ENCODE data around the gene KLHL36. TPM values are rescaled to one million over a fixed set of nuclear protein-coding genes. Genes with fewer than 3 reads are reported as not detected.
"Not testable (repeated sequence)": the region's sequence is repeated elsewhere in the genome, so short reads cannot be mapped to it uniquely, and the experiment has no call there.

KLHL36 gene
- total RNA-seq, 4 donors from 2014 or later = 52.3 to 119 (median 80.4) TPM

DNA sequence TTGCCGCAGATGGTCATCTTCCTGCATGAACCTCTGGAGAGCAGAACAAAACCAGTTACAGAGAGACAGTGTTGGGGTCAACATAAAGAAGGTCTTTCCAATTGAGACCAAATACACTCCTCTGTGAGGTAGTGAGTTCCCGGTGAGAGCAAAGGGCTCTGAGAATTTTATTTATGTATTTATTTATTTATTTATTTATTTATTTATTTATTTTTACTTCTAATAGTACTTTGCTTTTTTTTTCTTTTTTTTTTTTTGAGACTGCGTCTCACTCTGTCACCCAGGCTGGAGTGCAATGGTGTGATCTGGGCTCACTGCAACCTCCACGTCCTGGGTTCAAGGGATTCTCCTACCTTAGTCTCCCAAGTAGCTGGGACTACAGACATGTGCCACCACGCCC lies 18.3 kb upstream of the KLHL36 start:
- 85% methylated on average over 5 of the region's 5 CpGs for WGBS
- no peak overlapping the region for H3K4me3 ChIP-seq
- no peaks in the 10 kb centered on the region for H3K9me3 ChIP-seq
- intact Hi-C loops (cut with DNase I) = no loop called here
- peaks cover 3 to 13% (median 6%) of the 10 kb centered on the region in 4 donors for H3K4me1 ChIP-seq
- H3K27ac ChIP-seq (replicated peaks in 1 of 4) = no peak overlapping the region
- no peaks in the 10 kb centered on the region for H3K27me3 ChIP-seq
- no peaks in the 10 kb centered on the region for H3K36me3 ChIP-seq
- no peak for TF ChIP-seq POLR2A (IDR thresholded peaks at IDR 0.05; ENCODE audit: low read depth)
- TF ChIP-seq, protein P1, sequence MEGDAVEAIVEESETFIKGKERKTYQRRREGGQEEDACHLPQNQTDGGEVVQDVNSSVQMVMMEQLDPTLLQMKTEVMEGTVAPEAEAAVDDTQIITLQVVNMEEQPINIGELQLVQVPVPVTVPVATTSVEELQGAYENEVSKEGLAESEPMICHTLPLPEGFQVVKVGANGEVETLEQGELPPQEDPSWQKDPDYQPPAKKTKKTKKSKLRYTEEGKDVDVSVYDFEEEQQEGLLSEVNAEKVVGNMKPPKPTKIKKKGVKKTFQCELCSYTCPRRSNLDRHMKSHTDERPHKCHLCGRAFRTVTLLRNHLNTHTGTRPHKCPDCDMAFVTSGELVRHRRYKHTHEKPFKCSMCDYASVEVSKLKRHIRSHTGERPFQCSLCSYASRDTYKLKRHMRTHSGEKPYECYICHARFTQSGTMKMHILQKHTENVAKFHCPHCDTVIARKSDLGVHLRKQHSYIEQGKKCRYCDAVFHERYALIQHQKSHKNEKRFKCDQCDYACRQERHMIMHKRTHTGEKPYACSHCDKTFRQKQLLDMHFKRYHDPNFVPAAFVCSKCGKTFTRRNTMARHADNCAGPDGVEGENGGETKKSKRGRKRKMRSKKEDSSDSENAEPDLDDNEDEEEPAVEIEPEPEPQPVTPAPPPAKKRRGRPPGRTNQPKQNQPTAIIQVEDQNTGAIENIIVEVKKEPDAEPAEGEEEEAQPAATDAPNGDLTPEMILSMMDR (IDR thresholded peaks at IDR 0.05) = no peak
- TF ChIP-seq POLR2AphosphoS5 (IDR thresholded peaks at IDR 0.05) = no peak
- TF ChIP-seq EP300 (IDR thresholded peaks at IDR 0.05) = no peak
- no peak for DNase-seq (ENCODE audit: extremely low spot score)

DNA sequence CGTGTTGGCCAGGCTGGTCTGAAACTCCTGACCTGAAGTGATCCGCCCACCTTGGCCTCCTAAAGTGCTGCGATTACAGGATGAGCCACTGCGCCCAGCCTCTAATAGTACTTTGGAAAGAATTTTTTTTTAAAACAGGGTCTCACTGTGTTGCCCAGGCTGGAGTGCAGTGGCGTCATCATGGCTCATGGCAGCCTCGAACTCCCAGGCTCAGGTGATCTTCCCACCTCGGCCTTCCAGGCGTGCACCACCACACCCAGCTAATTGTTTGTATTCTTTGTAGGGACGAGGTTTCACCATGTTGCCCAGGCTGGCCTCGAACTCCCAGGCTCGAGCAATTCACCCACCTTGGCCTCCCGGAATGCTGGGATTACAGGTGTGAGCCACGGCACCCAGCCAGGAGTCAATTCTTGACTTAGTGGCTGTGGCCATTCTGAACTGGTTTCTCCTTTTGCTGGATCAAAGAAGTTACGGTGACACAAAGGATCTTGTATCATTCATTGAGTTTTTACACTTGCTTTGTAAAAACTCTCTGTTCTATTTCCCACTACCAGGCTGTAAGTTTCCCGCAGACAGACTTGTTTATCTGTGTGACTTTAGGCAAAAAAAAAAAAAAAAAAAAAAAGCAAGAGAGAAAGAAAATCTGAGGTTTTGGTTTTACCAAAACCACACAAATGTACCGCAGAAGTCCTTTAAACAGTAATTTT lies 17.7 kb upstream of the KLHL36 start:
- DNase-seq (ENCODE audit: extremely low spot score) = no peak
- TF ChIP-seq EP300 (IDR thresholded peaks at IDR 0.05) (no peak), POLR2A (IDR thresholded peaks at IDR 0.05; ENCODE audit: low read depth) (no peak), POLR2AphosphoS5 (IDR thresholded peaks at IDR 0.05) (no peak)
- TF ChIP-seq, protein P1 (IDR thresholded peaks at IDR 0.05) = no peak
- H3K27me3 ChIP-seq = no peaks in the 10 kb centered on the region
- no peak overlapping the region for H3K4me3 ChIP-seq
- H3K9me3 ChIP-seq = no peaks in the 10 kb centered on the region
- H3K27ac ChIP-seq (replicated peaks in 1 of 4) = no peak overlapping the region
- H3K4me1 ChIP-seq = peaks cover 3 to 13% (median 7%) of the 10 kb centered on the region in 4 donors
- intact Hi-C loops (cut with DNase I) = no loop called here
- no peaks in the 10 kb centered on the region for H3K36me3 ChIP-seq
- WGBS = 91% methylated on average over 16 of the region's 16 CpGs

DNA sequence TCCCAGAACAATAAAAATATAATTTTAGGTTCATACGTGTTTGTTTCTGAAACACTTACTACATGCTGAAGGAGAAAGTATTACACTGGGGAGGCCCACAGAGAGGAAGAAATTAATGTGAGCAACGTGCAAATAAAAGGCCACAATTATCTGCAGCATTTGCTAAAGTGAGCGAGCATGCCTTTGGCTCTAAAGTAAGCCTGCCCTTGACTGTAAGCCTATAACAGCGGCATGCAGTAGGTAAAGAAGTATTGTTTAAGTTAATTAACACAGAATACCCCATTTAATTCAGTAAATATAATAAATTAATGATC lies 17.2 kb upstream of the KLHL36 start:
- no peak overlapping the region for H3K4me3 ChIP-seq
- TF ChIP-seq POLR2A (IDR thresholded peaks at IDR 0.05; ENCODE audit: low read depth) = no peak
- TF ChIP-seq, protein P1 (IDR thresholded peaks at IDR 0.05) = no peak
- no peak for TF ChIP-seq EP300 (IDR thresholded peaks at IDR 0.05)
- no peak for TF ChIP-seq POLR2AphosphoS5 (IDR thresholded peaks at IDR 0.05)
- peaks cover 3 to 18% (median 9%) of the 10 kb centered on the region in 4 donors for H3K4me1 ChIP-seq
- no peaks in the 10 kb centered on the region for H3K9me3 ChIP-seq
- intact Hi-C loops (cut with DNase I) = no loop called here
- no peaks in the 10 kb centered on the region for H3K27me3 ChIP-seq
- no peak for DNase-seq (ENCODE audit: extremely low spot score)
- WGBS = 83% methylated on average over 4 of the region's 4 CpGs
- no peak overlapping the region for H3K27ac ChIP-seq (replicated peaks in 1 of 4)
- no peaks in the 10 kb centered on the region for H3K36me3 ChIP-seq

DNA sequence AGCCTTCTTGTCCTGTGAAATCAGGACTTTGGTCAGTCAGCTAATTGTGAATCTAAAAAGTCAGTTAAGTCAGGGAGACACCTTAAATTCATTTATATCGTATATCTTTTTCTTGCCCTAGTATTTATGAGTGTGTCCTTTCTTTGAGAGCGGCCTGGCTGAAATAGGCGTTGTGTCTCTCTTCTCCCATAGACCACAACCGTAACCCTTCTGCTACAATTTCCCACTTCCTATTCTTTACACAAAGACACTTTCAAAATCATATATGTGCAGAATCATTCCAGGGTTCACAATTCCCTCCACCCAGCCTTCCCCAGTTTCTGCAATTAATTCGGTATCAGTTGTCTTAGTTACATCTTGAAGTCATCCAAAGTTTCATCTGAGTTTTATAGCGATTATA lies 16.4 kb upstream of the KLHL36 start:
- 76% methylated on average over 6 of the region's 6 CpGs for WGBS
- intact Hi-C loops (cut with DNase I) = no loop called here
- TF ChIP-seq EP300 (IDR thresholded peaks at IDR 0.05) = no peak
- TF ChIP-seq POLR2AphosphoS5 (IDR thresholded peaks at IDR 0.05) = no peak
- TF ChIP-seq POLR2A (IDR thresholded peaks at IDR 0.05; ENCODE audit: low read depth) = no peak
- TF ChIP-seq, protein P1 (IDR thresholded peaks at IDR 0.05) = no peak
- Histone ChIP-seq H3K4me3 (no peak overlapping the region), H3K9me3 (no peaks in the 10 kb centered on the region), H3K4me1 (peaks cover 3 to 18% (median 9%) of the 10 kb centered on the region in 4 donors), H3K27ac (replicated peaks in 1 of 4) (no peak overlapping the region), H3K36me3 (no peaks in the 10 kb centered on the region), H3K27me3 (no peaks in the 10 kb centered on the region)
- DNase-seq (ENCODE audit: extremely low spot score) = no peak

DNA sequence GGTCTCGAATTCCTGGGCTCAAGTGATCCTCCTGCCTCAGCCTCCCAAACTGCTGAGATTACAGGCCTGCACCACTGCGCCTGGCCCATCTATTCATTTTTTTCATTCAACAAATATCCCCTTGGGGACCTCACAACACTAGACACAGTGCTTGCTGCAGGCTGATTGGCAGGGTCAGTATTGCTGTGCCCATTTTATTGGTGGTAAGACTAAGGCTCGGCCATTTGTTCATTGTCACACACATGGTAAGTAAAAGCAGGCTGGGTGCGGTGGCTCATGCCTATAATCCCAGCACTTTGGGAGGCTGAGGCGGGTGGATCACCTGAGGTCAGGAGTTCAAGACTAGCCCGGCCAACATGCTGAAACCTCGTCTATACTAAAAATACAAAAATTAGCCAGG lies 15.4 kb upstream of the KLHL36 start:
- 89% methylated on average over 7 of the region's 7 CpGs for WGBS
- peaks cover 3 to 18% (median 9%) of the 10 kb centered on the region in 4 donors for H3K4me1 ChIP-seq
- H3K4me3 ChIP-seq; H3K27ac ChIP-seq (replicated peaks in 1 of 4); H3K27me3 ChIP-seq; intact Hi-C loops (cut with DNase I); H3K36me3 ChIP-seq; DNase-seq (ENCODE audit: extremely low spot score); H3K9me3 ChIP-seq: not testable (repeated sequence)
